ENCODE results near the gene FAM120A. TPM values are rescaled to one million over a fixed set of nuclear protein-coding genes. Genes with fewer than 3 reads are reported as not detected.

FAM120A gene
- total and polyA plus RNA-seq, 9 donors: 37.9 to 130 (median 78.9) TPM

- TF ChIP-seq POLR2A (IDR thresholded peaks at IDR 0.05): no peak
- no peak for TF ChIP-seq CTCF (IDR thresholded peaks at IDR 0.05)
- TF ChIP-seq EP300 (IDR thresholded peaks at IDR 0.05): no peak
- Histone ChIP-seq H3K4me1 (ENCODE audit: insufficient read depth) (peaks cover 16% of the 10 kb centered on the region), H3K27ac (no peak overlapping the region), H3K27me3 (no peaks in the 10 kb centered on the region), H3K4me3 (no peak overlapping the region), H3K36me3 (no peaks in the 10 kb centered on the region), H3K9me3 (no peaks in the 10 kb centered on the region)
- WGBS, 3 donors: 91 to 94% (median 93%) methylated on average over 6 of the region's 6 CpGs
- intact Hi-C loops (cut with DNase I): no loop called here
- no peak for DNase-seq
These were observed 14.4 kb downstream of the FAM120A start for GRCh38 chr9:93465855-93466254.

- 64 to 73% (median 71%) methylated on average over 7 of the region's 7 CpGs for WGBS, 3 donors
- peaks cover 19% of the 10 kb centered on the region for H3K4me1 ChIP-seq (ENCODE audit: insufficient read depth)
- intact Hi-C loops (cut with DNase I): no loop called here
These were observed 15.1 kb downstream of the FAM120A start for GRCh38 chr9:93466416-93467061.

GRCh38 chr9:93467062-93467416, 15.6 kb downstream of the FAM120A start:
- intact Hi-C loops (cut with DNase I): no loop called here
- TF ChIP-seq EP300 (IDR thresholded peaks at IDR 0.05) (no peak), POLR2A (IDR thresholded peaks at IDR 0.05) (no peak), CTCF (IDR thresholded peaks at IDR 0.05) (no peak)
- WGBS, 3 donors: 43 to 49% (median 46%) methylated on average over 3 of the region's 3 CpGs

More at GRCh38 chr9:93466416-93467061, 15.1 kb downstream of the FAM120A start:
- DNase-seq: no peak
- TF ChIP-seq CTCF (IDR thresholded peaks at IDR 0.05): no peak
- TF ChIP-seq POLR2A (IDR thresholded peaks at IDR 0.05): no peak
- TF ChIP-seq EP300 (IDR thresholded peaks at IDR 0.05): no peak
- H3K4me3 ChIP-seq: no peak overlapping the region
- H3K27ac ChIP-seq: no peak overlapping the region
- H3K27me3 ChIP-seq: no peaks in the 10 kb centered on the region
- H3K36me3 ChIP-seq: no peaks in the 10 kb centered on the region
- H3K9me3 ChIP-seq: no peaks in the 10 kb centered on the region

GRCh38 chr9:93467462-93467861, 16.0 kb downstream of the FAM120A start:
- H3K4me3 ChIP-seq: no peak overlapping the region
- intact Hi-C loops (cut with DNase I): no loop called here
- no peaks in the 10 kb centered on the region for H3K9me3 ChIP-seq
- WGBS, 3 donors: 81 to 90% (median 86%) methylated on average over 3 of the region's 3 CpGs
- no peak overlapping the region for H3K27ac ChIP-seq
- H3K4me1 ChIP-seq (ENCODE audit: insufficient read depth): peaks cover 19% of the 10 kb centered on the region
- TF ChIP-seq CTCF (IDR thresholded peaks at IDR 0.05) (no peak), POLR2A (IDR thresholded peaks at IDR 0.05) (no peak), EP300 (IDR thresholded peaks at IDR 0.05) (no peak)
- H3K27me3 ChIP-seq: no peaks in the 10 kb centered on the region
- DNase-seq: no peak
- H3K36me3 ChIP-seq: no peaks in the 10 kb centered on the region

More at GRCh38 chr9:93467062-93467416, 15.6 kb downstream of the FAM120A start:
- no peak overlapping the region for H3K27ac ChIP-seq
- DNase-seq: no peak
- H3K4me1 ChIP-seq (ENCODE audit: insufficient read depth): peaks cover 19% of the 10 kb centered on the region
- no peaks in the 10 kb centered on the region for H3K36me3 ChIP-seq
- no peaks in the 10 kb centered on the region for H3K9me3 ChIP-seq
- H3K4me3 ChIP-seq: no peak overlapping the region
- no peaks in the 10 kb centered on the region for H3K27me3 ChIP-seq
